Stomach (tissue), 9 donors: ENCODE data around the gene TRPM4. TPM values are rescaled to one million over a fixed set of nuclear protein-coding genes. Genes with fewer than 3 reads are reported as not detected.
"Not testable (repeated sequence)": the region's sequence is repeated elsewhere in the genome, so short reads cannot be mapped to it uniquely, and the experiment has no call there.

Experiments
- DNase-seq, 2 donors: peaks; one replicate each; pipeline versions ENCODE4 v3.0.0 to v3.0.0-alpha.2; 2013 to 2019
- H3K27ac ChIP-seq, 5 donors: fragments of 200-600 bp in 4 of 5; sonication (generic) in 4 of 5; one replicate each; pipeline ENCODE4 v1.5.1; 2013 to 2019; ENCODE audit warnings: mild to moderate bottlenecking in 1 of 5, moderate library complexity in 1 of 5
- H3K27me3 ChIP-seq, 3 donors: fragments of 200-600 bp; sonication (generic); one replicate each; pipeline ENCODE4 v1.5.1; 2017 to 2019; ENCODE audit warnings: mixed run types in 1 of 3
- H3K36me3 ChIP-seq, 4 donors: fragments of 200-600 bp; sonication (generic); 1 replicate in 3 of 4; 2 replicates in 1 of 4; pipeline ENCODE4 v1.5.1; 2016 to 2019
- H3K4me1 ChIP-seq, 4 donors: fragments of 200-600 bp; sonication (generic); one replicate each; pipeline ENCODE4 v1.5.1; 2016 to 2019
- H3K4me3 ChIP-seq, 4 donors: fragments of 200-600 bp; sonication (generic) in 3 of 4; one replicate each; pipeline ENCODE4 v1.5.1; 2016 to 2019; ENCODE audit warnings: mild to moderate bottlenecking in 1 of 4
- H3K9me3 ChIP-seq, 4 donors: fragments of 200-600 bp; sonication (generic); one replicate each; pipeline ENCODE4 v1.5.1; 2016 to 2019
- EP300 ChIP-seq: sonication (generic); formaldehyde crosslinking; IDR thresholded peaks from one replicate; pipeline ENCODE4 v1.6.1; 2017; ENCODE audit warnings: antibody characterized with exemption
- POLR2A ChIP-seq, 4 donors: fragments of 450-650 bp; IDR thresholded peaks; one replicate each; pipeline ENCODE4 v1.6.1; 2016; ENCODE audit warnings: antibody characterized with exemption in 4 of 4, control low read depth in 2 of 4, mild to moderate bottlenecking in 1 of 4, moderate library complexity in 1 of 4
- POLR2AphosphoS5 ChIP-seq, 3 donors: sonication (generic); formaldehyde crosslinking; IDR thresholded peaks; one replicate each; pipeline ENCODE4 v1.6.1; 2016; ENCODE audit warnings: antibody characterized with exemption in 3 of 3
- WGBS, 5 donors: extraction: QIAGEN DNeasy Blood & Tissue Kit in 3 of 5; methylation state at CpG; one replicate each; pipeline versions ENCODE4 v1.1.5 to v1.1.7; 2013 to 2018; 5-methylcytosine and 5-hydroxymethylcytosine counted together
- intact Hi-C: fragments of 100-400 bp; cut with DNase I; formaldehyde crosslinking; loops from one replicate; pipeline ENCODE4 v1.15.1; 2023; ENCODE audit warnings: low total_unique reads
- polyA plus RNA-seq, 3 donors: library from polyadenylated mRNA; stranded (reverse); fragments of 200-250 nt; gene quantifications; one replicate each; pipeline ENCODE4 v1.2.3, GENCODE V29; 2013
- total RNA-seq, 5 donors: library from RNA; depleted of rRNA; stranded (reverse); fragments of >200 nt; gene quantifications; one replicate each; pipeline versions ENCODE4 v1.1.0 to v1.2.3, GENCODE V29; 2014 to 2016
- TF ChIP-seq, protein P1 (sequence below), 7 experiments: fragments of 450-650 bp in 4 of 7; fragments of 200-600 bp in 3 of 7; sonication (generic) in 3 of 7; IDR thresholded peaks; one replicate each; pipeline ENCODE4 v1.5.1; 2016 to 2019; ENCODE audit warnings: antibody characterized with exemption in 7 of 7, control low read depth in 2 of 7, mild to moderate bottlenecking in 1 of 7
- donor health status: healthy with polysubstance abuse.
- donor health status: Bipolar disorder and iron deficiency.
- donor health status: healthy.

Gene TRPM4
- total and polyA plus RNA-seq, 8 donors = 11.8 to 1,449 (median 71.9) TPM

DNA sequence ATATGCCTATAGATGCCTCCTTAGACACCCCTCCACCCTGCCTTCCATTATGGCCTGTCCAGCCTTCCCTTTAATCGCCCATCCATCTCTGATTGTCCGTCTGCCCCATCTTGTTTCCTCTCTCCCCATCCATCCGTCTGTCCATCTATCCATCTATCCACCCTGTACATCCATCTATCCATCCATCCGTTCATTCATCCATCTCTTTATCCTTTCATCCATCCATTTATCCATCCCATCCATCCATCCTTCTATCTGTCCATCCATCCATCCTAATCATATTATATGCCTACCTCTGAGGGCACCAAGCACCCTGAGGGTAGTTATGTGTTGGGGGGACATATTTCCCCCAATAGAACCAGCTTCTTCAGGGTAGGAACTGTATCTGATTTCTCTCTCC, 23.1 kb downstream of the TRPM4 start:
- peaks cover 0 to 65% (median 62%) of the 10 kb centered on the region in 4 donors for H3K36me3 ChIP-seq
- H3K9me3 ChIP-seq = no peaks in the 10 kb centered on the region
- intact Hi-C loops = no loop called here
- TF ChIP-seq POLR2AphosphoS5 (IDR thresholded peaks at IDR 0.05) = no peak
- no peak for TF ChIP-seq EP300
- TF ChIP-seq POLR2A (IDR thresholded peaks at IDR 0.05) = no peak
- TF ChIP-seq, protein P1, sequence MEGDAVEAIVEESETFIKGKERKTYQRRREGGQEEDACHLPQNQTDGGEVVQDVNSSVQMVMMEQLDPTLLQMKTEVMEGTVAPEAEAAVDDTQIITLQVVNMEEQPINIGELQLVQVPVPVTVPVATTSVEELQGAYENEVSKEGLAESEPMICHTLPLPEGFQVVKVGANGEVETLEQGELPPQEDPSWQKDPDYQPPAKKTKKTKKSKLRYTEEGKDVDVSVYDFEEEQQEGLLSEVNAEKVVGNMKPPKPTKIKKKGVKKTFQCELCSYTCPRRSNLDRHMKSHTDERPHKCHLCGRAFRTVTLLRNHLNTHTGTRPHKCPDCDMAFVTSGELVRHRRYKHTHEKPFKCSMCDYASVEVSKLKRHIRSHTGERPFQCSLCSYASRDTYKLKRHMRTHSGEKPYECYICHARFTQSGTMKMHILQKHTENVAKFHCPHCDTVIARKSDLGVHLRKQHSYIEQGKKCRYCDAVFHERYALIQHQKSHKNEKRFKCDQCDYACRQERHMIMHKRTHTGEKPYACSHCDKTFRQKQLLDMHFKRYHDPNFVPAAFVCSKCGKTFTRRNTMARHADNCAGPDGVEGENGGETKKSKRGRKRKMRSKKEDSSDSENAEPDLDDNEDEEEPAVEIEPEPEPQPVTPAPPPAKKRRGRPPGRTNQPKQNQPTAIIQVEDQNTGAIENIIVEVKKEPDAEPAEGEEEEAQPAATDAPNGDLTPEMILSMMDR (IDR thresholded peaks at IDR 0.05) = no peak
- no peaks in the 10 kb centered on the region for H3K4me1 ChIP-seq
- H3K27ac ChIP-seq = no peak overlapping the region
- no peak overlapping the region for H3K4me3 ChIP-seq
- 83 to 95% (median 93%) methylated on average over 4 of the region's 4 CpGs for WGBS, 5 donors
- H3K27me3 ChIP-seq = no peaks in the 10 kb centered on the region
- no peak for DNase-seq

GRCh38 chr19:49182010-49182847, 24.6 kb downstream of the TRPM4 start:
- H3K9me3 ChIP-seq, DNase-seq, intact Hi-C loops, H3K27ac ChIP-seq, H3K27me3 ChIP-seq, H3K4me1 ChIP-seq, H3K4me3 ChIP-seq: not testable (repeated sequence)
- H3K36me3 ChIP-seq = peaks cover 0 to 78% (median 74%) of the 10 kb centered on the region in 4 donors
- WGBS, 5 donors = 82 to 90% (median 88%) methylated on average over 20 of the region's 20 CpGs

GRCh38 chr19:49182848-49183375, 25.3 kb downstream of the TRPM4 start:
- no peak for TF ChIP-seq POLR2AphosphoS5 (IDR thresholded peaks at IDR 0.05)
- no peak for TF ChIP-seq POLR2A (IDR thresholded peaks at IDR 0.05)
- TF ChIP-seq EP300 = no peak
- TF ChIP-seq, protein P1 (IDR thresholded peaks at IDR 0.05) = no peak
- no peaks in the 10 kb centered on the region for H3K27me3 ChIP-seq
- WGBS, 5 donors = 76 to 86% (median 82%) methylated on average over 21 to 26 of the region's 26 CpGs
- no peak for DNase-seq
- intact Hi-C loops = no loop called here
- H3K27ac ChIP-seq = no peak overlapping the region
- H3K9me3 ChIP-seq = no peaks in the 10 kb centered on the region
- H3K36me3 ChIP-seq = peaks cover 0 to 80% (median 76%) of the 10 kb centered on the region in 4 donors
- H3K4me1 ChIP-seq = no peaks in the 10 kb centered on the region
- no peak overlapping the region for H3K4me3 ChIP-seq

GRCh38 chr19:49186108-49186507, 28.5 kb downstream of the TRPM4 start:
- Histone ChIP-seq H3K9me3 (no peaks in the 10 kb centered on the region), H3K4me3 (no peak overlapping the region), H3K27ac (peak overlapping the region in 1 of 5 donors; percentile 8), H3K27me3 (no peaks in the 10 kb centered on the region), H3K4me1 (no peaks in the 10 kb centered on the region), H3K36me3 (peaks cover 26 to 97% (median 90%) of the 10 kb centered on the region in 4 donors)
- DNase-seq = peak in 1 of 2 donors; percentile 41
- intact Hi-C loops = no loop called here
- WGBS, 5 donors = 61 to 81% (median 78%) methylated on average over 5 of the region's 5 CpGs
- TF ChIP-seq POLR2AphosphoS5 (IDR thresholded peaks at IDR 0.05) (no peak), EP300 (no peak), POLR2A (IDR thresholded peaks at IDR 0.05) (no peak)
- TF ChIP-seq, protein P1 (IDR thresholded peaks at IDR 0.05) = no peak
